Prostate gland (tissue), 2 donors: ENCODE measurements around the gene LRRC8E.

Source experiments
- CTCF ChIP-seq, 4 experiments: fragments of 200-600 bp in 2 of 4; fragments of 450-650 bp in 2 of 4; sonication (generic) in 2 of 4; IDR thresholded peaks; 1 replicate in 3 of 4; 2 replicates in 1 of 4; pipeline ENCODE4 v1.5.1; 2016 to 2019; ENCODE audit warnings: antibody characterized with exemption in 4 of 4, mild to moderate bottlenecking in 2 of 4, moderate library complexity in 2 of 4
- POLR2AphosphoS5 ChIP-seq: sonication (generic); formaldehyde crosslinking; IDR thresholded peaks from one replicate; pipeline ENCODE4 v1.6.1; 2017; ENCODE audit warnings: antibody characterized with exemption

GRCh38 chr19:7845390-7846154 lies 42.7 kb upstream of the LRRC8E start:
- TF ChIP-seq CTCF (IDR thresholded peaks at IDR 0.05) = no peak
- TF ChIP-seq POLR2AphosphoS5 = no peak
